ENCODE data around the gene NFKB2.

NFKB2 gene

DNA sequence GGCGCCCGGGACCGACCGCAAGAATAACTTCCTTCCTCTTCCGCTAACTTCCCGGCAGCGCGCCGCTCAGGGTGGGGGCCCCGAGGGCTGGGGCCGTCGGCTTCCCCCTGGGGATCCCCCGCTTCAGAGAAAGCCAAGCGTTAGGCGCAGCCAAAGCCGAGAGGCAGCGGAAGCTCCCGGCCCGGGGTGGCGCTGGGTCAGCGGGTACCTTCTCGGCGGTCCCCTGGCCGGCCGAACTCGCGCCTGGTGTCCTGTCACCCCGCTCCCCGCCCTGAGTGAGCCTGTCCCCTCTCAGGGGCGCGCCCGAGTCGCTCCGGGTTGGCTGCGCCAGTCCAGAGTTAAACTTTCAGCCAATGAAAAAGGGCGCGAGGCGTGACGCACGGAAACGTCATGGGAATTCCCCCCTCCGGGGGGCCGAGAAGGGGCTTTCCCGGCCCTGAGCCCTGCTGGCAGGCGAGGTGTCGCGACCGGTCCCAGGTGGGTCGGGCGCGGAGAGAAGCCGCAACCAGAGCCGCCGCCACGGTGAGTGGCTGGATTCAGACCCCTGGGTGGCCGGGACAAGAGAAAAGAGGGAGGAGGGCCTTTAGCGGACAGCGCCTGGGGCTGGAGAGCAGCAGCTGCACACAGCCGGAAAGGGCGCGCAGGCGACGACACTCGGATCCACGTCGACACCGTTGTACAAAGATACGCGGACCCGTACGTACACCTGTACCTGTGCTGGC, 1.3 kb upstream of the NFKB2 start:
- in situ Hi-C loops (cut with MboI; ENCODE audit: low sequenced_read_pairs), result no loop called here

DNA sequence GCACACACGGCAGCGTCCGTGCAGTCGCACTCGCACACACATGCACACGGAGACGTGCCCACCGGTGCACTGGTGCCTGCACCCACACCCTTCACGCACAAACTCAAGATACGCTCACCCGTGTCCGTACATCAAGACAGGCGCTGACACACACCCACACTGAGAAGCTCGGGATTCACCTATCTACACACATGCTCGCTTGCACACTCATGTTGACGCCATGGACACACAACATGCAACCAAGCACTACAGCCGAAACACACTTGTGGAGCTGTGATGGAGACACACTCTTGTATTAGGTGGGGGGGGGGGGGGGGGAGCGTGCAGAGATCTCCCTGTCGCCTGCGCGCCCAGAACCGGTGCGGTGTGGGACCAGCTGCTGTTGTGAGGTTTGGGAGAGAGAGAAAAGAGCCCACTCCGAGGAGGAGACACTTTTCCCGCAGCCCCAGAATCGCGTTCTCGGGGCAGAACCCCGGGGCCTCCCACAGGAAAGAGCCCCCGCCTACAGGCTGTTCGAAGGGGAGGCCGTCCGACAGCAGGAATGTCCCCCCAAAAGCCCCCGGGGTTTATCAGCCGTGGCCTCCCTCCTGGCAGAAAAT, 605 bp upstream of the NFKB2 start:
- in situ Hi-C loops (cut with MboI; ENCODE audit: low sequenced_read_pairs), result no loop called here

DNA sequence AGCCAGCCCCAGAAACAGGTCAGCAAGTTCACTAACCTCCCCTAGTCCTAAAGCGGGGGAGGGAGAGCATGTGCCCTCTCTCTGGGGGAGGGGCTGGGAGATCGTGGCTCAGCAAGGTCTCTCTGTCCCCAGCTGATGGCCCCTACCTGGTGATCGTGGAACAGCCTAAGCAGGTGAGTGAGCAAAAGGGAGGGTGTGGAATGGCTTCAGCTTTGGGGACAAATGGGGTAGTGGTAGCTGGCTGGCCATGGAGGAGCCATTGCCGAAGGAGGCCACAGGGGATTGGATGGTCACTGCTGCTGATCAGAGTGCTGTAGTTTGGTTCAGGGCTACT, 779 bp downstream of the NFKB2 start:
- in situ Hi-C loops (cut with MboI; ENCODE audit: low sequenced_read_pairs), result no loop called here

DNA sequence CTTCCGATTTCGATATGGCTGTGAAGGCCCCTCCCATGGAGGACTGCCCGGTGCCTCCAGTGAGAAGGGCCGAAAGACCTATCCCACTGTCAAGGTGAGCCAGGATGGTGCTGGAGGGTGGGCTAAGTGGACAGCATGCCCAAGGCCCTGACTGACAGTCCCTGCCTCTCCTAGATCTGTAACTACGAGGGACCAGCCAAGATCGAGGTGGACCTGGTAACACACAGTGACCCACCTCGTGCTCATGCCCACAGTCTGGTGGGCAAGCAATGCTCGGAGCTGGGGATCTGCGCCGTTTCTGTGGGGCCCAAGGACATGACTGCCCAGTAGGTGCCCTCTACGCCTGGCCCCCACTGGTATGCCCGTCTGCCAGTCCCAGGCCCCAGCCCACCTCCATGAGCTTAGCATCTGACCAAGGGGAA, 1.2 kb downstream of the NFKB2 start:
- in situ Hi-C loops (cut with MboI; ENCODE audit: low sequenced_read_pairs), result no loop called here

DNA sequence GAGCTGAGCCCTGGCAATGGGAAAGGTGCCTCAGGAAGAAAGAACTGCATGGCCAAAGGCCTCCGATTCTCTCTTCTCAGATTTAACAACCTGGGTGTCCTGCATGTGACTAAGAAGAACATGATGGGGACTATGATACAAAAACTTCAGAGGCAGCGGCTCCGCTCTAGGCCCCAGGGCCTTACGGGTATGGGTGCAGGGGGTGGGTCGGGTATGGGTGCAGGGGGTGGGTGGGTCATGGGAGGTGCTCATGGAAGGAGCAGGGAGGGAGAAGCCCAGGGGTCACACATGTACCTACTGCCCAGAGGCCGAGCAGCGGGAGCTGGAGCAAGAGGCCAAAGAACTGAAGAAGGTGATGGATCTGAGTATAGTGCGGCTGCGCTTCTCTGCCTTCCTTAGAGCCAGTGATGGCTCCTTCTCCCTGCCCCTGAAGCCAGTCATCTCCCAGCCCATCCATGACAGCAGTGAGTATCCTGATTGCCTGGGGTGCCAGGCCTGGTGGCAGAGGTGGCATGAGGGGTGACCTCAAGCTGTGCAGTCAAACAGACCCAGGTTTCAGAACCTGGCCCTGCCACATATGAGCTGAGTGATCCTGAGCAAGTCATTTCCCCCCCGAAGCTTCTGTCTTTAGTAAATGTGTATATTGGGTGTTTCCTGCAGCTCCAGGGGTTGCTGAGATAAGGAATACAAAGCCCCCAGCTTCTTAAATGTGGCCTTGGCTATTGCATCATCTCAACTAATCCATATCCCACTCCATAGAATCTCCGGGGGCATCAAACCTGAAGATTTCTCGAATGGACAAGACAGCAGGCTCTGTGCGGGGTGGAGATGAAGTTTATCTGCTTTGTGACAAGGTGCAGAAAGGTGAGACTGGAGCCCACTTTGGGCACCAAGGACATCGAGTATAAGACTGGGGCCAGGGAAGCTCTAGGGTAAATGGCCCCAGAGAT, 2.0 kb downstream of the NFKB2 start:
- in situ Hi-C loops (cut with MboI; ENCODE audit: low sequenced_read_pairs), result no loop called here

DNA sequence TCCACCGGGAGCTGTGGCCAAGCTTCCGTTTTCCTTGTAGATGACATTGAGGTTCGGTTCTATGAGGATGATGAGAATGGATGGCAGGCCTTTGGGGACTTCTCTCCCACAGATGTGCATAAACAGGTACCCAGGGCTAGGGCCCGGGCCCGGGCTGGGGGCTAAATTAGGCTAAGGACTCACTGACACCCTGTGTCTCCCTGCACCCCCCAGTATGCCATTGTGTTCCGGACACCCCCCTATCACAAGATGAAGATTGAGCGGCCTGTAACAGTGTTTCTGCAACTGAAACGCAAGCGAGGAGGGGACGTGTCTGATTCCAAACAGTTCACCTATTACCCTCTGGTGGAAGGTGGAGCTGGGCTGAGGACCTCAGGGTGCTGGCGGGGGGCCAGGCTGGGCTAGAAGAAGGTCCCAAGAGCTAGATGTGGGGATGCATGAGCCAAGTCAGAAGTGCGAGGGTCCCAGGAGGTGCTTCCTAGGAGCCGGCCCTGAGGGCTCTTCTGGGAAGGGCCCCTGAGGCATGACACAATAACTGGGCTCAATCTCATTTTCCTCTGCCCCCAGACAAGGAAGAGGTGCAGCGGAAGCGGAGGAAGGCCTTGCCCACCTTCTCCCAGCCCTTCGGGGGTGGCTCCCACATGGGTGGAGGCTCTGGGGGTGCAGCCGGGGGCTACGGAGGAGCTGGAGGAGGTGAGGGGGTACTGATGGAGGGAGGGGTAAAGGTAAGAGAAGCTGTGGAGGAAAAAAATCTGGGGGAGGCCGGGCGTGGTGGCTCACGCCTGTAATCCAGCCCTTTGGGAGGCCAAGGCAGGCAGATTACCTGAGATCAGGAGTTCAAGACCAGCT, 2.9 kb downstream of the NFKB2 start:
- in situ Hi-C loops (cut with MboI; ENCODE audit: low sequenced_read_pairs), result no loop called here

DNA sequence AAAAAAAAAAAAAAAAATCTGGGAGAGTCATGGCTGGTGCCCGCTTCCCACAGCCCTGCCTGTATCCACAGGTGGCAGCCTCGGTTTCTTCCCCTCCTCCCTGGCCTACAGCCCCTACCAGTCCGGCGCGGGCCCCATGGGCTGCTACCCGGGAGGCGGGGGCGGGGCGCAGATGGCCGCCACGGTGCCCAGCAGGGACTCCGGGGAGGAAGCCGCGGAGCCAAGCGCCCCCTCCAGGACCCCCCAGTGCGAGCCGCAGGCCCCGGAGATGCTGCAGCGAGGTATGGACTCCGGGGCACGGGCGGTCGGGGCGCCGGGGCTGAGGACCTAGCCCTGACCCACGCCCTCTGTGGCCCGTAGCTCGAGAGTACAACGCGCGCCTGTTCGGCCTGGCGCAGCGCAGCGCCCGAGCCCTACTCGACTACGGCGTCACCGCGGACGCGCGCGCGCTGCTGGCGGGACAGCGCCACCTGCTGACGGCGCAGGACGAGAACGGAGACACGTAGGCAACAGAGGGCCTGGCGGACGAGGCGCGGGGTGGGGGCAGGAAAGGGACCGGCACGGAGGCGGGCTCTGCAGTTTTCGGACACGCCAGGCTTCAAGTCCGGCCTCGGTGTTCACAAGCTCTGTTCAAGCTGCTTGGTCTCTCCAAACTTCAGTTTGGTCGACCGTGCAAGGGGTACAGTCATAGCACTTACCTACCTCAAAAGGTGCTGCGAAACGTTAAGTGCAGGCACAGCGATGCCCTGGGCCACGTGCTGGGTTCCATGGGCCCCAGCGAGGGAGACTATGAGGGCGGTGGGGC, 3.9 kb downstream of the NFKB2 start:
- in situ Hi-C loops (cut with MboI; ENCODE audit: low sequenced_read_pairs), result no loop called here

DNA sequence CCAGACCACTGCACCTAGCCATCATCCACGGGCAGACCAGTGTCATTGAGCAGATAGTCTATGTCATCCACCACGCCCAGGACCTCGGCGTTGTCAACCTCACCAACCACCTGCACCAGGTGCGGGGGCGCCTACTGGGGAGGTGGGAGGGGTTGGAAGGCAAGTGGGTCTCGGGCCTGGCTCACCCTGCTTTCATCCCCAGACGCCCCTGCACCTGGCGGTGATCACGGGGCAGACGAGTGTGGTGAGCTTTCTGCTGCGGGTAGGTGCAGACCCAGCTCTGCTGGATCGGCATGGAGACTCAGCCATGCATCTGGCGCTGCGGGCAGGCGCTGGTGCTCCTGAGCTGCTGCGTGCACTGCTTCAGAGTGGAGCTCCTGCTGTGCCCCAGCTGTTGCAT, 4.6 kb downstream of the NFKB2 start:
- in situ Hi-C loops (cut with MboI; ENCODE audit: low sequenced_read_pairs), result no loop called here

DNA sequence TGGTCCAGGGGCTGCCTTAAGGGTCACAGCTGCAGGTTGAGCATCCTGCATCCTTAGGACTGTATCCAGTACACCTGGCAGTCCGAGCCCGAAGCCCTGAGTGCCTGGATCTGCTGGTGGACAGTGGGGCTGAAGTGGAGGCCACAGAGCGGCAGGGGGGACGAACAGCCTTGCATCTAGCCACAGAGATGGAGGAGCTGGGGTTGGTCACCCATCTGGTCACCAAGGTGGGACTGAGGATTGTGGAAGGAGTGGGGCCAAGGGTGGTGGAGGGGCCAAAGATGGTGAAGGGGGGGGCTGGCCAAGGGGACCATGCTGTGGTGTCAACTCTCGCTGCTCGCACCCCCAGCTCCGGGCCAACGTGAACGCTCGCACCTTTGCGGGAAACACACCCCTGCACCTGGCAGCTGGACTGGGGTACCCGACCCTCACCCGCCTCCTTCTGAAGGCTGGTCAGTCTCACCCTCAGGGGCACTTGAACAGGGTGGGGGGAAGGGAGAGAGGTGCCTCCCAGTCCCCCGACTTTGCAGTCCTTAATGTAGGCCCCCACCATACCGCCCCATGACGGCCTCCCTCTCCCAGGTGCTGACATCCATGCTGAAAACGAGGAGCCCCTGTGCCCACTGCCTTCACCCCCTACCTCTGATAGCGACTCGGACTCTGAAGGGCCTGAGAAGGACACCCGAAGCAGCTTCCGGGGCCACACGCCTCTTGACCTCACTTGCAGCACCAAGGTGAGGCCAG, 5.3 kb downstream of the NFKB2 start:
- in situ Hi-C loops (cut with MboI; ENCODE audit: low sequenced_read_pairs), result no loop called here

DNA sequence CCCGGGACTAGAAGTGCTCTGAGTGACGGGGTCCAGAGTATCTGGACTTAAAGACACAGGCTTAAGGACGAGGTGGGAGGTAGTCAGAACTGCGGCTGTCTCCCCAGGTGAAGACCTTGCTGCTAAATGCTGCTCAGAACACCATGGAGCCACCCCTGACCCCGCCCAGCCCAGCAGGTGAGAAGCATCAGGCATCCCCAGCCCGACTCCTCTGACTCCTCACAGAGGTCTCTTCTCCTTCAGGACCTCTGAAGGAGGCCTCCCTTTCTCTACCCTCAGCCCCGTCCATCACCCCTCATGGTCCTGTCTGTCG, 5.8 kb downstream of the NFKB2 start:
- in situ Hi-C loops (cut with MboI; ENCODE audit: low sequenced_read_pairs), result no loop called here

DNA sequence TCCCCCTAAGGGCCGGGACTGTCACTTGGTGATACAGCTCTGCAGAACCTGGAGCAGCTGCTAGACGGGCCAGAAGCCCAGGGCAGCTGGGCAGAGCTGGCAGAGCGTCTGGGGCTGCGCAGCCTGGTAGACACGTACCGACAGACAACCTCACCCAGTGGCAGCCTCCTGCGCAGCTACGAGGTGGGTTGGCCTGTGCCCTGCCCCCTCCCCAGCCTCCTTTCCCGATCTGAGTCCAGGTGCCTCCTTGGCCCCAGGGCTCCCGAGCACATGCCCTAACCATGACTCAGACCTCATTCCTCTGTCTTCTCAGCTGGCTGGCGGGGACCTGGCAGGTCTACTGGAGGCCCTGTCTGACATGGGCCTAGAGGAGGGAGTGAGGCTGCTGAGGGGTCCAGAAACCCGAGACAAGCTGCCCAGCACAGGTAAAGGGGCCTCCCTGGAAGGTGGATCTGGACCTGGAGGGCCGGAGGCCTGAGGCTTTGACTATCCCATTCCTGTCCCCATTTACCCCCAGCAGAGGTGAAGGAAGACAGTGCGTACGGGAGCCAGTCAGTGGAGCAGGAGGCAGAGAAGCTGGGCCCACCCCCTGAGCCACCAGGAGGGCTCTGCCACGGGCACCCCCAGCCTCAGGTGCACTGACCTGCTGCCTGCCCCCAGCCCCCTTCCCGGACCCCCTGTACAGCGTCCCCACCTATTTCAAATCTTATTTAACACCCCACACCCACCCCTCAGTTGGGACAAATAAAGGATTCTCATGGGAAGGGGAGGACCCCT, 6.4 kb downstream of the NFKB2 start:
- in situ Hi-C loops (cut with MboI; ENCODE audit: low sequenced_read_pairs), result no loop called here

DNA sequence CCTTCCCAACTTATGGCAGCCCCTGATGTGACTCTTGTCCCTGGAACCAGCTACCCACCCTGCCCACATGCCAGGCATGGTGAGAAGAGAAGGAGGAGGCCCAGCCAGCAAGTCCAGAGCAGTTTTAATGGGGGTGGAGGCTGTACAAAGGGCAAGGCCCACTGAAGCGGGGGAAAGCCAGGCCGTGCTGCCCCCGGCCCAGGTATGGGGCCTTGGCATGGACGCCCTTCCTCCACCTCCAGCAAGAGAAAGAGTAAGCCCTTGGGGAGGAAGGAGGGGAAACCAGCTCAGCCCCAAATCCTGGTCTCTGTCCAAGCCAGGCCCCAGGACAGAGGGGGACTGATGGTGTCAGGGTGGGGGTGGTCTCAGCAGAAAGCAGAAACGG, 7.0 kb downstream of the NFKB2 start:
- in situ Hi-C loops (cut with MboI; ENCODE audit: low sequenced_read_pairs), result no loop called here

DNA sequence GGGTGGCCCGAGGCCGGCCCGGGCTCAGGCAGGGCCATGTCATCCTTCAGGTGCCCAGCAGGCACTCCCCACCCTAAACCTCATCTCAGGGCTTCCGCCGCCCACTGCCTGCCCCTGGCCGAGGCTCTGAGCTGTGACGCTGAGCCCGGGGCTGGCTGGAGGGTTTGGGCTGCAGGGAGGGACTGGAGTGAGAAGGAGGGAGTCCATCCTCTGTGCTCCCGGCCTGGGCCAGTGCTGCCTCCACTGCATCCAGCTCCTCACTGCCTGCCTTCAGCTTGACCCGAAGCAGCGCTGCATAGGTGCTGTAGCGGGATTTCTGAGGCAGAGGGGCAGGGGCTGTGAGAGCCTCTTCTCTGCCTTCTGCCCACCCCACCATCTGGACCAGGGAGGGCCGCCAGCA, 7.6 kb downstream of the NFKB2 start:
- in situ Hi-C loops (cut with MboI; ENCODE audit: low sequenced_read_pairs), result no loop called here

DNA sequence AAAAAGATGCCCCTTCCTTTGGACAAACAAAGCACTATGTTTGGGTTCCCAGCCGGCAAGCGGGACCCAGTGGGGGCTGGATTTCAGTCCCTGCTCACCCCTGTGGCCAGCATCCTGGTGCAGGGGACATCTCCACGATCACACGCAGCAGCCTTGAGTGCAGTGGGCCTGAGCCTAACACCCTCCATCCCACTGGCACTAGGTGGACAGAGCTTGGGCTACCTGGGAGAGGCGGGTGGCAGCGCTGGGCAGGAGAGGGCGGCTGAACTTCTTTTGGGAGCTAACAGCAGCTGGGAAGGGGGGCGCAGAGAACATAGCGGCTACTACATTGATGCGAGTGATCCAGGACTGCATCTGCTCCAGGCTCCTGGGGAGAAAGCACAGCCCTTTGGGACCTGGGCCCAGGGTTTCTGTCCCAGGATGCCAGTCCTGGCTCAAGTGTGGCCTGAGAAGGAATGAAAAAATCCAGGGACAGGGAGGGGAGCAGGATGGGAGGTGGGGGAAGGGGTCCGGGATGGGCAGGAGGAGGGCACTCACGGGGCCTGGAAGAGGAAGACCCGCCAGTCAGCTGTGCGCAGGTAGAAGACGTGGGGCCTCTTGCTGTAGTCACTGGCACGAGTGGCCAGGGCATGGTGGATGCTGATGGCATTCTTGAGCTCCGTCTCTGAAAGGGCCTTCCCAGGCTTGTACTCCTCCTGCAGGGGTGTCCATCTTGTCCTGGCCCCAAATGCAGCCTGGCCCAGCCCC, 9.0 kb downstream of the NFKB2 start:
- in situ Hi-C loops (cut with MboI; ENCODE audit: low sequenced_read_pairs), result no loop called here

DNA sequence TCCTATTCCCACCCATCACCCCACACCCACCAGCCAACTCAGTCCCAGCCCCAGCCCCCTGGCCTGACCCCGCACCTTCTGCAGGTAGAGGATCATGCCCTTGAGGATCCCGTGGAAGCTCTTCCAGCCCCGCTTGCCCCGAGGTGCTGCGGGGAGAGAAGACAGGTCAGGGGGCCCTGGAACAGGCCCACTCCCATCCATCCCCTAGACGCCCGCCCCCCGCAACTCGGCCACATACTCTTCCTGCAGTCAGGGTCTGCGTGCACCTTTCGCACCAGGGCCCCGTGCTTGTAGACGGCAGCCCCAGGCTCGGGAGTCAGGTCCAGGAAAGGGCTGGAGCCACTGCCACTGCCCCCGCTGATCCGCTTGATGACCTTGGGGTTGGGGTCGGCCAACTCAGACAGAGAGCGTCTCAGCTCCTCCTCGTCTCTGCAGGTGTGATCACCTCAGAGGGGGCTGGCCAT, 9.6 kb downstream of the NFKB2 start:
- in situ Hi-C loops (cut with MboI; ENCODE audit: low sequenced_read_pairs), result no loop called here

DNA sequence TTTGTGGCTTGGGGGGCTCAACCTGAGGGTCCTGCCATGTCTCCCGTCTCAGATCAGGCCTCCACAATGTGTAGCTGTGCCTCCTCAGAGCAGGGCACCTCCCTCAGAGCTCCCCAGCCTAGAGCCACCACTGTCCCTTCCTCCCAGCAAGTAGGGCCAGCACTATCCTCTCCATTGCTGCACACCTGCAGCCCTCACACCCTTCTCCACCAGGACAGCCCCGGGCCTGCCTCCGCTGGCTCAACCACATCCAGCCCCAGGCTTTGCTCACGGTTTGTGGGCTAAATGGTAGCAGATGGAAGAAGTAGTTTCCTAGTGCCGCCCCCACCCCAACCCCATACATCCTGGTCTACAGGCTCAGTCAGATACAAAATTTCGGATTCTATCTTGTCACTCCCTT, 10.1 kb downstream of the NFKB2 start:
- in situ Hi-C loops (cut with MboI; ENCODE audit: low sequenced_read_pairs), result no loop called here

DNA sequence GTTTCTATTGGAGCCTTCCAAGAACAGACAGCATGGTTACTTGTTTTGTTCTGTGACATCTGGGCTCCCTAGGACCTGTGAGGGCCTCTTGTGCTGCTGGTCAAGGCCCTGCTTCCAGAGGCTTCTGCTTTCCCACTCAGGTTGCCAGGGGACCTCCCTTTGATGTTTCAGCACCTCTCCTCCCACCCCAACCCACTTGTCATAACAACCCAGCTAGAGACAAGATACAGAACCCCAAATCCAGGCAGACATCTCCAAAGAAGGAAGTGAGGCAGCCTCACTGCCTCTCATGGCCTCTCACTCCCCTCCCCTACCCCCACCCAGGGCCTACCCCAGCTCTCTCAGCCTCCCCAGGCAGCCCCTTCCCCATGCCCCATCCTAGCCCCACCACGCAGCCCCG, 11.3 kb downstream of the NFKB2 start:
- in situ Hi-C loops (cut with MboI; ENCODE audit: low sequenced_read_pairs), result no loop called here

DNA sequence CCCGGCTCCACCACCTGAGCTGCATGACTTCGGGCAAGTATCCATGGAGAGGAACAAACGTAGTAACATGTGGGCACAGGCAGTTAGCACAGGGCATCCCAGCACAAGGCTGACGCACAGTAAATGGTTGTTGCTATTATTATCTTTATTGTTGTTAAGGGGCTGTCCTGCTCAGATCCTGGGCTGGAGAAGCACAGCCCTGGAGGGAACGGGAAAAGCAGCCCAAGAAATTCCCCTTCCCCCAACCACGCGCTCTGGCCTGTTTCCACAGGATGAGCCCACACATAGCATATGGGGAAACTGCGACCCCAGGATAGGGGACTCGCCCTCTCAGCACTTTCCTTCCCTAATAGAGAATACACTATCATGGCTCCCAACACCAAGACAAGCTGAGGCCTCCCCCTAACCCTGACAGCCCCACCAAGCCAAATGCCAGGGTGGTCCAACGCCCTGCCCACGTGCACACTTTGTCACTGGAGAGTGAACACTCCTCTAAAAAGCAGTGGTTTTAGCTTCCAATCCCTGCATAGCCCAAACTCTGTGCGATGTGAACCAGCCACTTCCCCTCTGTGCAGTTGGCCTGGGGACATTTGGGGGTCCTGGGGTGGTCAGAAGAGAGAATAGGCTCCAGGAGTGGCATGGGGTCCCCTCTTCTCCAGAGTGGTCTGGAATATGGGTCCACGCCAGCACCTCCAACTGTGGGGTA, 12.1 kb downstream of the NFKB2 start:
- in situ Hi-C loops (cut with MboI; ENCODE audit: low sequenced_read_pairs), result no loop called here

Measured in HL-60/S4 treated with phorbol 12-myristate 13-acetate at 8.2 ng/mL for 4 days and 3 days (cell line).